Measurements from ENCODE around the gene EMCN. TPM values are rescaled to one million over a fixed set of nuclear protein-coding genes. Genes with fewer than 3 reads are reported as not detected.

Gene EMCN, protein sequence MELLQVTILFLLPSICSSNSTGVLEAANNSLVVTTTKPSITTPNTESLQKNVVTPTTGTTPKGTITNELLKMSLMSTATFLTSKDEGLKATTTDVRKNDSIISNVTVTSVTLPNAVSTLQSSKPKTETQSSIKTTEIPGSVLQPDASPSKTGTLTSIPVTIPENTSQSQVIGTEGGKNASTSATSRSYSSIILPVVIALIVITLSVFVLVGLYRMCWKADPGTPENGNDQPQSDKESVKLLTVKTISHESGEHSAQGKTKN
- 1.4 and 1.9 TPM in 2 replicates for total RNA-seq

DNA sequence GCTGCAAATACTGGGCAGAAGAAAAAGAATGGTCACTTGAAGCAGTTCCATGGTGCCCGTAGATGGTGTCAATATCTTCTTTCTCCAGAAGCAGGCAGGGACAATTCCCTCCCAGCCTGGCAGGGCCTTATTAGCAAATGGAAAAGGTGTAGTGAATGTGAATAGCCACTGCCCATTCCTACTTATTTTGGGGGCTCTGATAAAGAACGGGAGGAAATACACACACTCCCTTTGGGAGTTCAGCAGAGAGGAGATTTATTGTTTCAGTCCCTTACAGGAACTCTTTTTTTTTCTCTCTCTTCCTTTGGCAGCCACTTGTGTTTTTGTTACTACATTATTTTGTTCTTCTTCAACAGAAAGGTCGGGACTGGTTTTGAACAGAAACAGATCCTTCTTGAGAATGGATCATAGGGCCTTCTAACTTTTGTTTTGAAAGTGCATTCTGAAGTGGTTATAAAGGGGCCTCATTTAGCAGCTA is at the start of gene EMCN:
Gene EMCN (minus strand): TSS at position 159 of the 478 bp plus-strand sequence. CDS start 108 bp downstream, at position 51.

Measured in cardiac ventricle fibroblast (primary cell).